SK-N-MC (cell line): ENCODE data around the gene HDAC4.

Experiments used
- EZH2 ChIP-seq: fragments of 200-600 bp; sonication (generic); IDR thresholded peaks from one replicate; pipeline ENCODE4 v1.6.1; 2017; ENCODE audit warnings: antibody characterized with exemption
- FOXP2 ChIP-seq: optimal IDR thresholded peaks from 2 replicates; pipeline ENCODE3; 2011; ENCODE audit warnings: mild to moderate bottlenecking, moderate library complexity; ENCODE audit not compliant: insufficient read depth; ENCODE audit errors: extremely low read length, control extremely low read depth
- POLR2AphosphoS5 ChIP-seq: IDR thresholded peaks from 2 replicates; pipeline ENCODE4 v1.6.1; 2012; ENCODE audit warnings: mild to moderate bottlenecking, low read depth, low read length, borderline replicate concordance

- TF ChIP-seq POLR2AphosphoS5 (no peak), FOXP2 (no peak), EZH2 (no peak)
Observed at GRCh38 chr2:239239607-239240413, 161.0 kb downstream of the HDAC4 start.
